Neuronal stem cell (in vitro differentiated cells): Measurements from ENCODE around the gene DOCK11. TPM values are rescaled to one million over a fixed set of nuclear protein-coding genes. Genes with fewer than 3 reads are reported as not detected.

Source experiments
- DNase-seq: peaks from one replicate; pipeline ENCODE4 v3.0.0-alpha.2; 2013; ENCODE audit warnings: low spot score
- H2AFZ ChIP-seq: one replicate; pipeline ENCODE4 v1.6.1; 2013; ENCODE audit warnings: mild to moderate bottlenecking, low read length, inconsistent platforms
- H2AK5ac ChIP-seq: 2 replicates; pipeline ENCODE4 v1.6.1; 2013; ENCODE audit warnings: low read depth, mild to moderate bottlenecking, inconsistent platforms, low read length, moderate library complexity, mixed read lengths
- H2BK120ac ChIP-seq: 2 replicates; pipeline ENCODE4 v1.6.1; 2013; ENCODE audit warnings: low read depth, mild to moderate bottlenecking, inconsistent platforms, low read length, moderate library complexity, mixed read lengths
- H2BK12ac ChIP-seq: one replicate; pipeline ENCODE4 v1.6.1; 2013; ENCODE audit warnings: low read length, inconsistent platforms
- H2BK15ac ChIP-seq: 2 replicates; pipeline ENCODE4 v1.6.1; 2013; ENCODE audit warnings: mild to moderate bottlenecking, low read length, inconsistent platforms, mixed read lengths
- H2BK5ac ChIP-seq: one replicate; pipeline ENCODE4 v1.6.1; 2013; ENCODE audit warnings: inconsistent platforms, mild to moderate bottlenecking, low read length, moderate library complexity
- H3K14ac ChIP-seq: one replicate; pipeline ENCODE4 v1.6.1; 2013; ENCODE audit warnings: low read length, inconsistent platforms
- H3K18ac ChIP-seq: 2 replicates; pipeline ENCODE4 v1.6.1; 2013; ENCODE audit warnings: low read length, inconsistent platforms
- H3K23ac ChIP-seq: 2 replicates; pipeline ENCODE4 v1.6.1; 2013; ENCODE audit warnings: low read depth, mild to moderate bottlenecking, mixed read lengths, low read length, inconsistent platforms; ENCODE audit not compliant: poor library complexity
- H3K27ac ChIP-seq: replicated peaks from 3 replicates; pipeline ENCODE4 v1.5.1; 2013; ENCODE audit warnings: low read length, inconsistent platforms
- H3K27me3 ChIP-seq, 3 experiments: 2 replicates each; pipeline ENCODE4 v1.6.1; 2013; ENCODE audit warnings: low read length in 3 of 3, mild to moderate bottlenecking in 2 of 3, inconsistent platforms in 1 of 3, low read depth in 1 of 3, mixed read lengths in 1 of 3, moderate library complexity in 1 of 3; ENCODE audit not compliant: control insufficient read depth in 3 of 3, insufficient read depth in 3 of 3
- H3K36me3 ChIP-seq, 2 donors: replicated peaks in 1 of 2; 2 replicates each; pipeline ENCODE4 v1.6.1; 2013; ENCODE audit warnings: low read length in 2 of 2; ENCODE audit not compliant: control insufficient read depth in 2 of 2, insufficient read depth in 2 of 2
- H3K4ac ChIP-seq: 2 replicates; pipeline ENCODE4 v1.6.1; 2013; ENCODE audit warnings: inconsistent platforms, mild to moderate bottlenecking, low read length, moderate library complexity
- H3K4me1 ChIP-seq, 2 donors: 1 replicate in 1 of 2; 2 replicates in 1 of 2; pipeline ENCODE4 v1.6.1; 2013; ENCODE audit warnings: low read length in 2 of 2, low read depth in 1 of 2; ENCODE audit not compliant: control insufficient read depth in 2 of 2, insufficient read depth in 1 of 2
- H3K4me2 ChIP-seq: one replicate; pipeline ENCODE4 v1.6.1; 2013; ENCODE audit warnings: mild to moderate bottlenecking, low read length, inconsistent platforms; ENCODE audit not compliant: insufficient read depth, poor library complexity, severe bottlenecking
- H3K4me3 ChIP-seq, 2 donors: 2 replicates each; pipeline ENCODE4 v1.5.1; 2013; ENCODE audit warnings: low read length in 2 of 2, mild to moderate bottlenecking in 2 of 2, inconsistent platforms in 1 of 2, moderate library complexity in 1 of 2
- H3K79me1 ChIP-seq: one replicate; pipeline ENCODE4 v1.6.1; 2013; ENCODE audit warnings: low read depth, mild to moderate bottlenecking, inconsistent platforms, low read length, moderate library complexity
- H3K9ac ChIP-seq: one replicate; pipeline ENCODE4 v1.6.1; 2013; ENCODE audit warnings: mild to moderate bottlenecking, low read depth, low read length, inconsistent platforms; ENCODE audit not compliant: poor library complexity
- H3K9me3 ChIP-seq, 2 donors: replicated peaks in 1 of 2; 2 replicates each; pipeline versions ENCODE3 to v1.6.1; 2013; ENCODE audit warnings: low read length in 2 of 2, mild to moderate bottlenecking in 2 of 2, inconsistent platforms in 1 of 2, low read depth in 1 of 2, mixed read lengths in 1 of 2, moderate library complexity in 1 of 2; ENCODE audit not compliant: control insufficient read depth in 2 of 2, insufficient read depth in 1 of 2
- H4K8ac ChIP-seq: one replicate; pipeline ENCODE4 v1.6.1; 2013; ENCODE audit warnings: low read depth, mild to moderate bottlenecking, inconsistent platforms, low read length, moderate library complexity
- H4K91ac ChIP-seq: one replicate; pipeline ENCODE4 v1.6.1; 2013; ENCODE audit warnings: low read length, low read depth, mild to moderate bottlenecking, inconsistent platforms; ENCODE audit not compliant: poor library complexity
- WGBS, 2 donors: extraction: QIAGEN DNeasy Blood & Tissue Kit; methylation state at CpG; one replicate each; pipeline ENCODE4 v1.1.7; 2013; ENCODE audit warnings: missing lambda C conversion rate in 2 of 2, mixed read lengths in 1 of 2; ENCODE audit not compliant: insufficient read length in 2 of 2, insufficient replicate concordance in 1 of 2; ENCODE audit errors: extremely low coverage in 2 of 2; 5-methylcytosine and 5-hydroxymethylcytosine counted together
- polyA plus RNA-seq, 2 experiments: library from polyadenylated mRNA; stranded (reverse); fragments of 200-250 nt; gene quantifications; one replicate each; pipeline ENCODE4 v1.2.3, GENCODE V29; 2013

DOCK11 gene
- polyA plus RNA-seq (2013, experiment 1 of 2) = 17.6 TPM
- polyA plus RNA-seq (2013, experiment 2 of 2) = 16.4 TPM

- H3K27ac ChIP-seq = peak within 1 kb of the TSS; percentile 85
Measured at GRCh38 chrX:118495061-118495921, at the start of gene DOCK11. Gene DOCK11, plus strand, starts transcription at chrX:118495815. Its CDS starts 157 bp downstream, at chrX:118495972.

GRCh38 chrX:118448273-118448783 is 47.3 kb upstream of the DOCK11 start:
- Histone ChIP-seq H2AFZ (no peak overlapping the region), H3K4ac (no peak overlapping the region), H2BK5ac (no peak overlapping the region), H3K23ac (no peak overlapping the region), H3K36me3 (peaks cover 0 to 32% of the 10 kb centered on the region in 2 donors), H2BK12ac (no peak overlapping the region), H3K27me3 (no peaks in the 10 kb centered on the region), H3K79me1 (no peaks in the 10 kb centered on the region), H3K14ac (no peak overlapping the region), H2BK120ac (no peak overlapping the region), H3K9me3 (no peaks in the 10 kb centered on the region), H3K18ac (no peak overlapping the region), H3K9ac (no peak overlapping the region), H3K4me1 (no peaks in the 10 kb centered on the region), H2BK15ac (no peak overlapping the region), H4K91ac (no peak overlapping the region), H4K8ac (no peak overlapping the region), H3K4me3 (no peak overlapping the region), H3K27ac (no peak overlapping the region), H3K4me2 (no peak overlapping the region), H2AK5ac (no peak overlapping the region)
- WGBS, 2 donors = no CpG with 5 or more reads among the region's 3 CpGs
- DNase-seq = no peak

More at GRCh38 chrX:118495061-118495921, at the start of gene DOCK11:
- Histone ChIP-seq H3K18ac (peak within 1 kb of the TSS; percentile 90), H2AFZ (peak within 1 kb of the TSS; percentile 91), H3K4me1 (peaks cover 0 to 7% of the 10 kb centered on the region in 2 donors), H3K14ac (no peak within 1 kb of the TSS), H3K9ac (peak within 1 kb of the TSS; percentile 92), H2AK5ac (no peak within 1 kb of the TSS), H2BK12ac (no peak within 1 kb of the TSS), H3K9me3 (no peaks in the 10 kb centered on the region), H3K4me2 (peak within 1 kb of the TSS; percentile 57), H3K27me3 (no peaks in the 10 kb centered on the region), H4K91ac (no peak within 1 kb of the TSS), H2BK15ac (peak within 1 kb of the TSS; percentile 85), H3K79me1 (peaks cover 2% of the 10 kb centered on the region), H2BK120ac (no peak within 1 kb of the TSS), H3K4ac (no peak within 1 kb of the TSS), H3K36me3 (no peaks in the 10 kb centered on the region), H3K4me3 (peak within 1 kb of the TSS; percentile 54 to 96), H4K8ac (peak within 1 kb of the TSS; percentile 17), H3K23ac (no peak within 1 kb of the TSS), H2BK5ac (peak within 1 kb of the TSS; percentile 70)
- WGBS, 2 donors = no CpG with 5 or more reads among the region's 64 CpGs
- peak; percentile 79 for DNase-seq

GRCh38 chrX:118455013-118455412 is 40.6 kb upstream of the DOCK11 start:
- Histone ChIP-seq H4K91ac (no peak overlapping the region), H3K14ac (no peak overlapping the region), H3K4me1 (no peaks in the 10 kb centered on the region), H2BK12ac (no peak overlapping the region), H2AK5ac (no peak overlapping the region), H2BK120ac (no peak overlapping the region), H2BK5ac (no peak overlapping the region), H3K4me2 (no peak overlapping the region), H3K9me3 (no peaks in the 10 kb centered on the region), H3K4me3 (no peak overlapping the region), H2BK15ac (no peak overlapping the region), H3K27ac (no peak overlapping the region), H3K18ac (no peak overlapping the region), H3K79me1 (no peaks in the 10 kb centered on the region), H3K23ac (no peak overlapping the region), H3K4ac (no peak overlapping the region), H3K9ac (no peak overlapping the region), H2AFZ (no peak overlapping the region), H3K27me3 (no peaks in the 10 kb centered on the region), H3K36me3 (peaks cover 0 to 4% of the 10 kb centered on the region in 2 donors), H4K8ac (no peak overlapping the region)
- DNase-seq = no peak
- no CpG with 5 or more reads among the region's 3 CpGs for WGBS, 2 donors

- no peak overlapping the region for H3K23ac ChIP-seq
- no peak overlapping the region for H3K9ac ChIP-seq
- no peak overlapping the region for H3K4me2 ChIP-seq
- no peak overlapping the region for H2BK12ac ChIP-seq
- no peaks in the 10 kb centered on the region for H3K27me3 ChIP-seq
- no peaks in the 10 kb centered on the region for H3K36me3 ChIP-seq
- H3K4ac ChIP-seq = no peak overlapping the region
- no peak overlapping the region for H2BK5ac ChIP-seq
- no peak overlapping the region for H4K91ac ChIP-seq
- H2AFZ ChIP-seq = no peak overlapping the region
- H3K4me1 ChIP-seq = no peaks in the 10 kb centered on the region
- H3K4me3 ChIP-seq = no peak overlapping the region
- H3K79me1 ChIP-seq = no peaks in the 10 kb centered on the region
- H3K14ac ChIP-seq = no peak overlapping the region
- H2AK5ac ChIP-seq = no peak overlapping the region
- no peaks in the 10 kb centered on the region for H3K9me3 ChIP-seq
- peak; percentile 0 for DNase-seq
- WGBS, 2 donors = no CpG with 5 or more reads among the region's 4 CpGs
- no peak overlapping the region for H2BK120ac ChIP-seq
- H2BK15ac ChIP-seq = no peak overlapping the region
- no peak overlapping the region for H3K18ac ChIP-seq
- H3K27ac ChIP-seq = no peak overlapping the region
- no peak overlapping the region for H4K8ac ChIP-seq
Measured at GRCh38 chrX:118459494-118459893, 36.1 kb upstream of the DOCK11 start.
